Fibroblast of peridontal ligament (primary cell): ENCODE results near the gene KNOP1.
A peak's percentile ranks its signal among the peaks of the same experiment; 100 is the strongest.
"Not testable (repeated sequence)": the region's sequence is repeated elsewhere in the genome, so short reads cannot be mapped to it uniquely, and the experiment has no call there.

Experiments used
- DNase-seq: peaks from one replicate; pipeline ENCODE4 v3.0.0-alpha.2; 2010; ENCODE audit errors: extremely low read depth

The KNOP1 gene

GRCh38 chr16:19741354-19741753 is 23.3 kb upstream of the KNOP1 start:
- DNase-seq = no peak

GRCh38 chr16:19737306-19738038 is 19.4 kb upstream of the KNOP1 start:
- no peak for DNase-seq

- DNase-seq = no peak
These were observed 17.2 kb upstream of the KNOP1 start for GRCh38 chr16:19735074-19735867.

- DNase-seq = no peak
These were observed 15.5 kb upstream of the KNOP1 start for GRCh38 chr16:19733551-19733950.

GRCh38 chr16:19728636-19728965 is 10.6 kb upstream of the KNOP1 start:
- DNase-seq = no peak

- peak; percentile 13 for DNase-seq
These were observed 5.0 kb upstream of the KNOP1 start for GRCh38 chr16:19722981-19723380.

GRCh38 chr16:19722269-19722952 is 4.4 kb upstream of the KNOP1 start:
- DNase-seq = no peak

- no peak for DNase-seq
These were observed 568 bp upstream of the KNOP1 start for GRCh38 chr16:19718624-19718965.

GRCh38 chr16:19717314-19717713 is 713 bp downstream of the KNOP1 start:
- DNase-seq = peak; percentile 22

GRCh38 chr16:19716728-19717127 is 1.3 kb downstream of the KNOP1 start:
- not testable (repeated sequence) for DNase-seq

GRCh38 chr16:19716183-19716582 is 1.8 kb downstream of the KNOP1 start:
- DNase-seq = no peak

- no peak for DNase-seq
These were observed 2.5 kb downstream of the KNOP1 start for GRCh38 chr16:19715566-19715965.

- DNase-seq = no peak
These were observed 4.3 kb downstream of the KNOP1 start for GRCh38 chr16:19713697-19714096.

- no peak for DNase-seq
These were observed 5.5 kb downstream of the KNOP1 start for GRCh38 chr16:19712418-19713058.

- DNase-seq = no peak
These were observed 6.4 kb downstream of the KNOP1 start for GRCh38 chr16:19711643-19712042.

GRCh38 chr16:19710991-19711545 is 7.0 kb downstream of the KNOP1 start:
- no peak for DNase-seq

GRCh38 chr16:19710191-19710908 is 7.7 kb downstream of the KNOP1 start:
- DNase-seq = no peak

GRCh38 chr16:19709381-19710136 is 8.5 kb downstream of the KNOP1 start:
- DNase-seq = no peak

- no peak for DNase-seq
These were observed 9.5 kb downstream of the KNOP1 start for GRCh38 chr16:19708296-19709205.
